ENCODE data around the gene PIGM. TPM values are rescaled to one million over a fixed set of nuclear protein-coding genes. Genes with fewer than 3 reads are reported as not detected.

Gene PIGM
- total and polyA plus RNA-seq, 9 donors: 3.6 to 6.6 (median 5.2) TPM

- WGBS (ENCODE audit: insufficient coverage): no CpG with 5 or more reads among the region's 1 CpG
- no peaks in the 10 kb centered on the region for H3K4me1 ChIP-seq (ENCODE audit: control insufficient read depth, insufficient read depth, low read length)
- H3K36me3 ChIP-seq (ENCODE audit: control insufficient read depth, insufficient read depth, low read length): no peaks in the 10 kb centered on the region
- H3K4me3 ChIP-seq (ENCODE audit: low read length): no peak overlapping the region
- H3K27ac ChIP-seq (ENCODE audit: low read length): no peak overlapping the region
- H3K9me3 ChIP-seq (replicated peaks; ENCODE audit: control insufficient read depth, low read depth, low read length): no peaks in the 10 kb centered on the region
- peaks cover 3% of the 10 kb centered on the region for H3K27me3 ChIP-seq (ENCODE audit: control insufficient read depth, insufficient read depth, low read length)
- no peak for DNase-seq
Observed at GRCh38 chr1:159992161-159992560, 39.6 kb downstream of the PIGM start.

DNA sequence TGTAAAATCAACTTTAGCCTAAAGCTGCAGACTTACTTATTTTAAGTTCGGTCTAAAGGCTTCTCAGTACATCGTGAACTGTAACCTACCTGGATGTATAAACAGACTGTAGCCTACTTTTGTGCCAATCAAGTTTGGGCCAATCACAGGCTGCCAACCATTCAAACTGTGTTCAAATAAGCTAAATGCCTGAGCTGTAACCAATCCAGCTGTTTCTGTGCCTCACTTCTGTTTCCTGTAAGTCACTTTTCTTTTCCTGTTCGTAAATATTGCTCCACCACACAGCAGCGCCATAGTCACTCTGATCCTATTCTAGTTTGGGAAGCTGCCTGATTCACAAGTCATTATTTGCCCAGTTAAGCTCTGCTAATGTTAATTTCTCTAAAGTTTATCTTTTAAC is 40.3 kb downstream of the PIGM start:
- Histone ChIP-seq H3K27ac (ENCODE audit: low read length) (no peak overlapping the region), H3K4me1 (ENCODE audit: control insufficient read depth, insufficient read depth, low read length) (no peaks in the 10 kb centered on the region), H3K9me3 (replicated peaks; ENCODE audit: control insufficient read depth, low read depth, low read length) (no peaks in the 10 kb centered on the region), H3K36me3 (ENCODE audit: control insufficient read depth, insufficient read depth, low read length) (no peaks in the 10 kb centered on the region), H3K27me3 (ENCODE audit: control insufficient read depth, insufficient read depth, low read length) (peaks cover 3% of the 10 kb centered on the region), H3K4me3 (ENCODE audit: low read length) (no peak overlapping the region)
- WGBS (ENCODE audit: insufficient coverage): 84% methylated on average over 2 of the region's 4 CpGs
- peak; percentile 5 for DNase-seq

DNA sequence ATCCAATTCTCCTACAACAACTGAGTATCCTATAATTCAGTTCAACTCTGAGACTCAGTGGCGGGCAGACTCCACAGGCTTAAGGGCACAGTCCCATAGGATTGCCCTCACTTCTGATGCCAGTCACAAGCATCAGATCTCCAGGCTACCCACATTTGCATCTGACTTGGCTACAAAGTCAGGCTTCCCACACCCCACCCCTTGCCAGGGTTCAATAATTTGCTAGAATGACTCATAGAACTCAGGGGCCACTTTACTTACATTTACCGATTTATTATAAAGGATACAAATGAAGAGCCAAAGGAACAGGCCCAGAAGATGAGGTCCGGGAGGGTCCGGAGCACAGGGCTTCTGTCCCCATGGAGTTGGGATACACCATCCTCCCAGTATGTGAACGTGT is 41.8 kb downstream of the PIGM start:
- Histone ChIP-seq H3K27me3 (ENCODE audit: control insufficient read depth, insufficient read depth, low read length) (peaks cover 6% of the 10 kb centered on the region), H3K27ac (ENCODE audit: low read length) (no peak overlapping the region), H3K36me3 (ENCODE audit: control insufficient read depth, insufficient read depth, low read length) (no peaks in the 10 kb centered on the region), H3K4me1 (ENCODE audit: control insufficient read depth, insufficient read depth, low read length) (no peaks in the 10 kb centered on the region), H3K4me3 (ENCODE audit: low read length) (no peak overlapping the region), H3K9me3 (replicated peaks; ENCODE audit: control insufficient read depth, low read depth, low read length) (no peaks in the 10 kb centered on the region)
- DNase-seq: no peak
- 100% methylated on average over 1 of the region's 5 CpGs for WGBS (ENCODE audit: insufficient coverage)

- no peak for DNase-seq
- 57% methylated on average over 3 of the region's 3 CpGs for WGBS (ENCODE audit: insufficient coverage)
- Histone ChIP-seq H3K36me3 (ENCODE audit: control insufficient read depth, insufficient read depth, low read length) (no peaks in the 10 kb centered on the region), H3K27ac (ENCODE audit: low read length) (no peak overlapping the region), H3K9me3 (replicated peaks; ENCODE audit: control insufficient read depth, low read depth, low read length) (no peaks in the 10 kb centered on the region), H3K4me1 (ENCODE audit: control insufficient read depth, insufficient read depth, low read length) (no peaks in the 10 kb centered on the region), H3K4me3 (ENCODE audit: low read length) (no peak overlapping the region), H3K27me3 (ENCODE audit: control insufficient read depth, insufficient read depth, low read length) (peaks cover 8% of the 10 kb centered on the region)
Observed at GRCh38 chr1:159989581-159989980, 42.2 kb downstream of the PIGM start.

DNA sequence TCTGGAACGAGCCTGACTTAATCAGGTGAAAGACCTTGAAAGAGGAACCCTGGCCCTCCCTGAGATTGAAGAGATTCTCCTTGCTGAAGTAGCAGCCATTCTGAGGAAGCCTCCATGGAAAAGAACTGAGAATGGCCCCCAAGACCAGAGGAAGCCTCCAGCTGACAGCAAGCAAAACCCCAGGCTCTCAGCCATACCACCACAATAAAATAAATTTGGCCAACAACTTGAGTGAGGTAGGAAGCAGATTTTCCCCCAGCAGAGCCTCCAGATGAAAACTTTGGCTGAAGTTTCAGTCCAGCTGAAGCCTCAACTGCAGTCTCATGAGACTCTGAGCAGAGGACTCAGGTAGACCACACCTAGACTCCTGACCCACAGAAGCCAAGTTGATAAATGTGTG is 43.8 kb downstream of the PIGM start:
- Histone ChIP-seq H3K9me3 (replicated peaks; ENCODE audit: control insufficient read depth, low read depth, low read length) (no peaks in the 10 kb centered on the region), H3K4me3 (ENCODE audit: low read length) (no peak overlapping the region), H3K27me3 (ENCODE audit: control insufficient read depth, insufficient read depth, low read length) (peaks cover 8% of the 10 kb centered on the region), H3K27ac (ENCODE audit: low read length) (no peak overlapping the region), H3K4me1 (ENCODE audit: control insufficient read depth, insufficient read depth, low read length) (no peaks in the 10 kb centered on the region), H3K36me3 (ENCODE audit: control insufficient read depth, insufficient read depth, low read length) (no peaks in the 10 kb centered on the region)
- WGBS (ENCODE audit: insufficient coverage): 78% methylated on average over 1 of the region's 1 CpG
- no peak for DNase-seq

DNA sequence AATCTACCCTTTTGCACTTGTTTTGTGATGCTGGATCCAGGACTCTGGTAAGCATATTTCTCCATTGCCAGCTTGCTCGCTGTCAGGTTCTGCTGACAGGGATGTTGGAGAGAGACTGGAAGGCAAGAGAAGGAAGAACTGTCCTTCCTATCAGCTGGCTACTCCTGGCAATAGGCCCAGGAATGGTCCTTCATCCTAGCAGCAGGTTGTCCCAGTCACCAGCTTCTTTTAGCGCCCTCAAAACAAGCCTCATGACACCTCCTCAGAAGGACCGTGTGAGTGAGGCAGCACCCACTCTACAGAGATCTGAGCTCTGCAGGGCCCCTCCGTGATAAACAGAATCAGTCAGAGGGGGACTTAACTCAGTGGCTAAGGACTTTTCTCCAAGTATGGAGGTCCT is 44.6 kb downstream of the PIGM start:
- Histone ChIP-seq H3K9me3 (replicated peaks; ENCODE audit: control insufficient read depth, low read depth, low read length) (no peaks in the 10 kb centered on the region), H3K27ac (ENCODE audit: low read length) (no peak overlapping the region), H3K36me3 (ENCODE audit: control insufficient read depth, insufficient read depth, low read length) (no peaks in the 10 kb centered on the region), H3K27me3 (ENCODE audit: control insufficient read depth, insufficient read depth, low read length) (peaks cover 8% of the 10 kb centered on the region), H3K4me1 (ENCODE audit: control insufficient read depth, insufficient read depth, low read length) (no peaks in the 10 kb centered on the region), H3K4me3 (ENCODE audit: low read length) (no peak overlapping the region)
- DNase-seq: no peak
- 80% methylated on average over 2 of the region's 4 CpGs for WGBS (ENCODE audit: insufficient coverage)

DNA sequence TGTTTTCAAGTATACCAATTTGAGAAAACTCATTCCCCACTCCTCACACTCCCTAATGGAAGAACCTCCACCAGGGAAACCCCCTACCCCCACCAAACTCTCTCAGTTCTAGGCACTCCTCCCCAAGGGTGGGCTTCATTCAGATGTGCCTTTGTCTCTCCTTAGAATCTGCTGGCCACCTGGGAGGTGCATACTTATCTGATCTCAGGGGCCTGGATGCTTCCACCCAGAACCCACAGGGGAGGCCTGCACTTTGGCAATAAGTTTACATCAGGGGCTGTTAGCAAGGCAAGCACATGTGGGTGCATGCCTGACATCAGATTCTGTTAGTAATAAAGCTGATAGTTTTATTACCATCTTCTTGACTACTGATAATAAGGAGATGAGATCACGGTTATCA is 45.3 kb downstream of the PIGM start:
- no peak overlapping the region for H3K4me3 ChIP-seq (ENCODE audit: low read length)
- no peak overlapping the region for H3K27ac ChIP-seq (ENCODE audit: low read length)
- peaks cover 8% of the 10 kb centered on the region for H3K27me3 ChIP-seq (ENCODE audit: control insufficient read depth, insufficient read depth, low read length)
- no CpG with 5 or more reads among the region's 1 CpG for WGBS (ENCODE audit: insufficient coverage)
- H3K4me1 ChIP-seq (ENCODE audit: control insufficient read depth, insufficient read depth, low read length): no peaks in the 10 kb centered on the region
- no peaks in the 10 kb centered on the region for H3K9me3 ChIP-seq (replicated peaks; ENCODE audit: control insufficient read depth, low read depth, low read length)
- DNase-seq: no peak
- no peaks in the 10 kb centered on the region for H3K36me3 ChIP-seq (ENCODE audit: control insufficient read depth, insufficient read depth, low read length)

DNA sequence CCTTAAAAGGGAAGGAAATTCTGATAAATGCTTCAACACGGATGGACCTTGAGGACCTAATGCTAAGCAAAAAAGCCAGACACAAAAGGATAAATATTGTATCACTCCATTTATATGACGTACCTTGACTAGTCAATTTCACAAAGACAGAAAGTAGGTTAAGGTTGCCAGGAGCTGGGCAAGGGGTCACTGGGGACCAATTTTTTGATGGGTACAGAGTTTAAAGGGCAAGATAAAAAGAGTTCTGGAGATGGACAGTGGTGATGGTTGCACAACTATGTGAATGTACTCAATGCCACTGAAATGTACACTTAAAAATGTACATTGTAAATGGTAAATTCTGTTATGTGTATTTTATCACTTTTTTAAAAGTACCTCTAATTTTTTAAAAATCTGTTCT is 45.7 kb downstream of the PIGM start:
- no peak overlapping the region for H3K27ac ChIP-seq (ENCODE audit: low read length)
- no peaks in the 10 kb centered on the region for H3K36me3 ChIP-seq (ENCODE audit: control insufficient read depth, insufficient read depth, low read length)
- no CpG with 5 or more reads among the region's 2 CpGs for WGBS (ENCODE audit: insufficient coverage)
- no peaks in the 10 kb centered on the region for H3K9me3 ChIP-seq (replicated peaks; ENCODE audit: control insufficient read depth, low read depth, low read length)
- no peaks in the 10 kb centered on the region for H3K4me1 ChIP-seq (ENCODE audit: control insufficient read depth, insufficient read depth, low read length)
- peaks cover 8% of the 10 kb centered on the region for H3K27me3 ChIP-seq (ENCODE audit: control insufficient read depth, insufficient read depth, low read length)
- H3K4me3 ChIP-seq (ENCODE audit: low read length): no peak overlapping the region
- no peak for DNase-seq

- no peak for DNase-seq
- H3K27ac ChIP-seq (ENCODE audit: low read length): no peak overlapping the region
- H3K4me3 ChIP-seq (ENCODE audit: low read length): no peak overlapping the region
- H3K36me3 ChIP-seq (ENCODE audit: control insufficient read depth, insufficient read depth, low read length): no peaks in the 10 kb centered on the region
- WGBS (ENCODE audit: insufficient coverage): 90% methylated on average over 4 of the region's 6 CpGs
- H3K9me3 ChIP-seq (replicated peaks; ENCODE audit: control insufficient read depth, low read depth, low read length): no peaks in the 10 kb centered on the region
- peaks cover 8% of the 10 kb centered on the region for H3K27me3 ChIP-seq (ENCODE audit: control insufficient read depth, insufficient read depth, low read length)
- H3K4me1 ChIP-seq (ENCODE audit: control insufficient read depth, insufficient read depth, low read length): no peaks in the 10 kb centered on the region
Observed at GRCh38 chr1:159985473-159985872, 46.3 kb downstream of the PIGM start.

- Histone ChIP-seq H3K9me3 (replicated peaks; ENCODE audit: control insufficient read depth, low read depth, low read length) (no peaks in the 10 kb centered on the region), H3K36me3 (ENCODE audit: control insufficient read depth, insufficient read depth, low read length) (no peaks in the 10 kb centered on the region), H3K27me3 (ENCODE audit: control insufficient read depth, insufficient read depth, low read length) (peaks cover 5% of the 10 kb centered on the region), H3K27ac (ENCODE audit: low read length) (no peak overlapping the region), H3K4me1 (ENCODE audit: control insufficient read depth, insufficient read depth, low read length) (no peaks in the 10 kb centered on the region), H3K4me3 (ENCODE audit: low read length) (no peak overlapping the region)
- no peak for DNase-seq
- WGBS (ENCODE audit: insufficient coverage): 57% methylated on average over 4 of the region's 5 CpGs
Observed at GRCh38 chr1:159983681-159984080, 48.1 kb downstream of the PIGM start.

DNA sequence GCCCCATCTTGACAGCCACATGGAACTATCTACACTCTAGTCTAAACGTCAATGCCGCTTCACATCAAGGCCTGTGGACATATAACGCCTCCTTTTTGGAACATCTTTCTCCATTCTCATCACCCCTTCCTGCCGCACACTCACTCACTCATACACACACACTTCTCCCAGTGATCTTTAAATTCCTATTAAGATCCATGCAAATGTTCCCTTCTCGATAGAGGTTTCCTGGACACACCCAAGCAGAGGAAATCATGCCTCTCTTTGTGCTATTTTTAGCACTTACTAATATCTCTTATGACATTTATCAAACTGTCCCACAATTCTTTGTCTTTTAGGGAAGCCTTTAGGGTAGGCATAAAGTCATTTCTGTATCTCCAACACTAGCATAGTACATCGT is 49.5 kb downstream of the PIGM start:
- Histone ChIP-seq H3K4me3 (ENCODE audit: low read length) (no peak overlapping the region), H3K27me3 (ENCODE audit: control insufficient read depth, insufficient read depth, low read length) (peaks cover 9% of the 10 kb centered on the region), H3K4me1 (ENCODE audit: control insufficient read depth, insufficient read depth, low read length) (no peaks in the 10 kb centered on the region), H3K36me3 (ENCODE audit: control insufficient read depth, insufficient read depth, low read length) (no peaks in the 10 kb centered on the region), H3K9me3 (replicated peaks; ENCODE audit: control insufficient read depth, low read depth, low read length) (no peaks in the 10 kb centered on the region), H3K27ac (ENCODE audit: low read length) (no peak overlapping the region)
- no peak for DNase-seq
- 84% methylated on average over 4 of the region's 6 CpGs for WGBS (ENCODE audit: insufficient coverage)

Data from muscle of leg (tissue), 11 donors.